MCF 10A (cell line): ENCODE results near the gene TAC1. TPM values are rescaled to one million over a fixed set of nuclear protein-coding genes. Genes with fewer than 3 reads are reported as not detected.

Experiments used
- BruUV-seq: library from RNA; stranded (reverse); fragments of 400-500 nt; replicated peaks from 2 replicates; lab custom pipeline; 2021; lab: Mats Ljungman, UMichigan
- CTCF ChIA-PET: fragments of 300-600 bp; sonication (Branson Sonifier 250); formaldehyde crosslinking; extraction: SDS; loops from one replicate; lab custom pipeline; 2021; ENCODE audit warnings: antibody characterized with exemption, inconsistent platforms; lab: Yijun Ruan, JAX
- POLR2A ChIA-PET: fragments of 300-600, 350-650 bp; sonication (Branson Sonifier 250); formaldehyde crosslinking; extraction: SDS; loops from one replicate; lab custom pipeline; 2020; ENCODE audit warnings: antibody characterized with exemption, inconsistent platforms; lab: Yijun Ruan, JAX
- DNase-seq: peaks from one replicate; pipeline ENCODE4 v3.0.0-alpha.2; 2018; ENCODE audit not compliant: unreplicated experiment
- H3K27ac Mint-ChIP-seq: one replicate; pipeline ENCODE4 v1.8.0; 2022; ENCODE audit warnings: mild to moderate bottlenecking, low read depth, mixed read lengths; ENCODE audit not compliant: unreplicated experiment
- H3K27me3 Mint-ChIP-seq: one replicate; pipeline ENCODE4 v1.8.0; 2022; ENCODE audit warnings: mixed read lengths; ENCODE audit not compliant: insufficient read depth, unreplicated experiment
- H3K36me3 Mint-ChIP-seq: one replicate; pipeline ENCODE4 v1.8.0; 2022; ENCODE audit warnings: mild to moderate bottlenecking, moderate library complexity, mixed read lengths; ENCODE audit not compliant: insufficient read depth, unreplicated experiment
- H3K4me1 Mint-ChIP-seq: one replicate; pipeline ENCODE4 v1.8.0; 2022; ENCODE audit warnings: mixed read lengths; ENCODE audit not compliant: insufficient read depth, unreplicated experiment
- H3K4me3 Mint-ChIP-seq: one replicate; pipeline ENCODE4 v1.8.0; 2022; ENCODE audit warnings: mild to moderate bottlenecking, moderate library complexity, mixed read lengths; ENCODE audit not compliant: unreplicated experiment
- H3K9me3 Mint-ChIP-seq: one replicate; pipeline ENCODE4 v1.8.0; 2022; ENCODE audit warnings: mixed read lengths; ENCODE audit not compliant: unreplicated experiment
- CTCF ChIP-seq: fragments of 200-600 bp; IDR thresholded peaks from one replicate; pipeline ENCODE4 v1.8.0; 2022; ENCODE audit warnings: antibody characterized with exemption, mild to moderate bottlenecking; ENCODE audit not compliant: unreplicated experiment
- intact Hi-C: fragments of 100-400 bp; cut with micrococcal nuclease; formaldehyde crosslinking; loops from 2 replicates; pipeline ENCODE4 v1.14.1; 2022
- total RNA-seq: library from RNA; stranded (reverse); gene quantifications from 2 replicates; pipeline ENCODE4 v1.2.3, GENCODE V29; 2022

The TAC1 gene
- total RNA-seq, 1 experiment from 2014 or later = not detected

GRCh38 chr7:97734255-97734654 lies 2.4 kb downstream of the TAC1 start:
- no peak for DNase-seq
- BruUV-seq = no TSS peak
- no peak overlapping the region for H3K27ac Mint-ChIP-seq
- no peaks in the 10 kb centered on the region for H3K9me3 Mint-ChIP-seq
- ChIA-PET POLR2A (no interaction called here), CTCF (no interaction called here)
- H3K4me3 Mint-ChIP-seq = no peak overlapping the region
- H3K27me3 Mint-ChIP-seq = peaks cover 66% of the 10 kb centered on the region
- no peaks in the 10 kb centered on the region for H3K36me3 Mint-ChIP-seq
- H3K4me1 Mint-ChIP-seq = no peaks in the 10 kb centered on the region
- intact Hi-C loops = no loop called here
- TF ChIP-seq CTCF = no peak

- DNase-seq = no peak
- ChIA-PET POLR2A (no interaction called here), CTCF (no interaction called here)
- Mint-ChIP-seq H3K36me3 (no peaks in the 10 kb centered on the region), H3K4me3 (no peak overlapping the region), H3K4me1 (no peaks in the 10 kb centered on the region), H3K27ac (no peak overlapping the region), H3K27me3 (peaks cover 66% of the 10 kb centered on the region), H3K9me3 (no peaks in the 10 kb centered on the region)
- intact Hi-C loops = no loop called here
- no peak for TF ChIP-seq CTCF
- no TSS peak for BruUV-seq
Measured at GRCh38 chr7:97735075-97735474, 3.2 kb downstream of the TAC1 start.

GRCh38 chr7:97748482-97748881 lies 16.6 kb downstream of the TAC1 start:
- ChIA-PET POLR2A (interaction anchor here (1.0 kb wide), 1 partner anchor 8 kb away, joined by 4 read pairs; no protein-coding TSS in a partner anchor), CTCF (no interaction called here)
- Mint-ChIP-seq H3K4me3 (no peak overlapping the region), H3K36me3 (no peaks in the 10 kb centered on the region), H3K9me3 (no peaks in the 10 kb centered on the region), H3K4me1 (no peaks in the 10 kb centered on the region), H3K27me3 (peaks cover 59% of the 10 kb centered on the region), H3K27ac (no peak overlapping the region)
- BruUV-seq = no TSS peak
- intact Hi-C loops = no loop called here
- DNase-seq = no peak
- no peak for TF ChIP-seq CTCF

- no peak for DNase-seq
- ChIA-PET POLR2A (no interaction called here), CTCF (no interaction called here)
- Mint-ChIP-seq H3K27ac (no peak overlapping the region), H3K27me3 (peaks cover 44% of the 10 kb centered on the region), H3K4me1 (no peaks in the 10 kb centered on the region), H3K36me3 (no peaks in the 10 kb centered on the region), H3K9me3 (no peaks in the 10 kb centered on the region), H3K4me3 (no peak overlapping the region)
- TF ChIP-seq CTCF = no peak
- intact Hi-C loops = no loop called here
- BruUV-seq = no TSS peak
Measured at GRCh38 chr7:97751566-97751965, 19.7 kb downstream of the TAC1 start.
